ENCODE measurements around the gene VASH1.
"Not testable (repeated sequence)": the region's sequence is repeated elsewhere in the genome, so short reads cannot be mapped to it uniquely, and the experiment has no call there.

Gene VASH1

DNA sequence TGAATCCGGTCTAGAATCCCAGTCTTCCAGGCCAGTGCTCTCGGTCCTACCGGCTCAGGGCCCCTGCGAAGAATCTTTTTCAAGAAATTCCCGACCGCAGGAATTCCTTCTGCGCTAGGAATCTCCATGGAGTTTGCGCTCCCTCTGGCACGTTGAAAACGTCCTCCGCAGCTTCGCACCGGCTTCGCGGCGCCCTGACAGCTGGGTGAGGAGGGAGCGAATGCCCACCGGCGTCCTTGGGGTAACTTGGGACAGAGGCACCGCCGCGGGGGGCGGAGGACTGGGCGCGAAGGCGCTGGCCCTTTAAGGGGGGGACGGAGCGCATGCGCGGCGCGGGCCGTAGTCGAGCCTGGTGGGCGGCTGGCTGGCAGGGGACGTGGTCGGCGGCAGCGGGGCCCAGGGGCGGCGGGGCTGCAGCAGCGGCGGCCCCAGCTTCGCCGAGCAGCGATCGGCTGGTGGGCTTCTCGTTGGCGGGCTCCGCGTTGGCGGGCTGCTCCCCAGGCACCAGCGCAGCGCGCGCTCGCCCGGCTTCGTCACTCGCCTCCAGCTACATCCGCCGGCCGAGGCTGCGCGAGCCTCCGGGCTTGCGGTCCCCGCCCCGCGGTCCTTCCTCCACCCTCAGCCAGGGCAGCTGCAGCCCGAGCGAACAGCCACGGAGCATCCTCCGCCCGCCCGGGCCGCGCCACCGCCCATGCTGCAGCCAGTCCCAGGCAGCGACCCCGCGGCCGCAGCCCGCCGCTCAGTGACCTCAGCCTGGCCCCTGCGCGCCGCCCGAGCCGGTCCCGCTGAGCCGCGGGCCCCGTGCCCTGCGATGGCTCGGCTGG lies at the start of gene VASH1:
TSS of gene VASH1 (plus strand) at position 333 of the 824 bp plus-strand sequence. CDS start 1,354 bp downstream, outside the sequence.
- DNase-seq (ENCODE audit: low read depth in 2 of 2), result peak; percentile 21 to 53

DNA sequence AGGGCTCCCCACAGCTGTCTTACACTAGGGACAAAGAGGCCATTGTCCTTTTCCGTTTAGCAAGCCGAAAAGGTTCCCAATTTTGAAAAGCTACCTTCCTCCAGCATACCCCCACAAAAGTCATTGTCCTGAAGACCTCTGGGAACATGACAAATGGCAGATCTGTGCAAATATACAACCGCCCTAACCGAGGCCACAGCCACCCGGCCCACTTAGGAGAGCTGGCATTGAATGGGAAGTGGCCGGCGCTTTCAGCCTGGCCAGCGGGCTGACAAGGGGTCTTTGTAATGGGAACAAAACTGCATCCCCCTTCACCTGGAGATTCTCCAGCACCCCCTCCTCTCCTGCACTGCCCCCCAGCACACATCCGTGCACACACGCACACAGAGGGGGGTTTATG lies 48.1 kb upstream of the VASH1 start:
- DNase-seq (ENCODE audit: low read depth in 2 of 2), result no peak

DNA sequence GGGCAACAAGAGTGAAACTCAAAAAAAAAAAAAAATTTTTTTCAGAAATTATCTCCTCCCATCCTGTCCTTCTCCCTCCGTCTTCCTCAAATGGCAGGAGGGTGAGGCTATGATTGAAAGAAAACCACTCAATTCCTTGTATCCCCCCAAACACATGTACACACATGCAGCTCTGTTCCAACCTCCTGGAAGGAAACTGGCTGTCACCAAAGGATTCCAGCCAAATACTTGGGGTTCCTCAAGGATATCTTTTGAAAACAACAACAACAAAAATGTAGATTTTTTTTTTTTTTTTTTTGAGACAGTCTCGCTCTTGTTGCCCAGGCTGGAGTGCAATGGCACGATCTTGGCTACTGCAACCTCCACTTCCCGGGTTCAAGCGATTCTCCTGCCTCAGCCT lies 46.8 kb upstream of the VASH1 start:
- no peak for DNase-seq (ENCODE audit: low read depth in 2 of 2)

DNA sequence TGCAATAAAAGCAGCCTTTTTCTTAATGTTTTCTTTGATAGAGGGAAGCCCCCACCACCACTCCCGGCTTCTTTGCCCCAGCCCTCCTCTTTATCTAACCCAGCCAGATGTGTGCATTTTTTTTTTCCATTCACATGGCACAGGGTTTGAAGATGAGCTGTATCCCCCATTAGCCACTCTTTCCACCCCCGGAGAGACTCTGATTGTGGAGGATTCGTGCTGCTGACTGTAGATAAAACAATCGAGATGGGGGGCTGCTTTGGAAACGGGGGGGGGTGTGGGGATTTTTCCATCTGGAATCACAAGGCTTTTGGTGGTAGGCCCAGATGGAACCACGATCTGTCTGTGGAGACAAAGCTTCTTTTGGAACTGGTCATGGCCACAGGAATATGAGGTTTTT lies 46.2 kb upstream of the VASH1 start:
- no peak for DNase-seq (ENCODE audit: low read depth in 2 of 2)

DNA sequence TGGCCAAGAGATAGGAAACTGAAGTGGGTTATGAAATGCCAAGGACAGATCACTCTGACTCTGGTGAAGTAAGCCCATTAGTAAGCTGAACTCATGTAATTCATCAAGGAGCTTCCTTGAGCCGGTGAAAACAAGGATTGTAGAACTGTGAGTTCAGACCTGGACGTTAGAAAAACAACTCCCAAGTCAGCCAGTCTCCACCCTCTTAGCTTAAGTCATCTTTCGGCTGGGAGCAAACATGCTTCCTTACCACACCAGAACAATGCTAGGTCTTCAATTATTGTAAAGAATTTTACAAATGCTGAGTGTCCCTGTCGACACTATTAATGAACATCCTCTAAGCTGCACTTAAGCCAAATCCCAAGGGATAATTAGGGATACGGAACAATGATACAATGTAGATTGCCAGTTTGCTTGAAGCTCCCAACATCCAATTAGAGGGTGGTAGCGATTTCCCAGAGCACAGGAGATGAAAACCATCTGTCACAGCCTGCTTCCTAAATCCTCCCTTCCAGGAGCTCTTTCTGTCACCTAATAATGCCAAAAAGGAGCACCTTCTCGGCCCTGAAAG lies 45.7 kb upstream of the VASH1 start:
- no peak for DNase-seq (ENCODE audit: low read depth in 2 of 2)

DNA sequence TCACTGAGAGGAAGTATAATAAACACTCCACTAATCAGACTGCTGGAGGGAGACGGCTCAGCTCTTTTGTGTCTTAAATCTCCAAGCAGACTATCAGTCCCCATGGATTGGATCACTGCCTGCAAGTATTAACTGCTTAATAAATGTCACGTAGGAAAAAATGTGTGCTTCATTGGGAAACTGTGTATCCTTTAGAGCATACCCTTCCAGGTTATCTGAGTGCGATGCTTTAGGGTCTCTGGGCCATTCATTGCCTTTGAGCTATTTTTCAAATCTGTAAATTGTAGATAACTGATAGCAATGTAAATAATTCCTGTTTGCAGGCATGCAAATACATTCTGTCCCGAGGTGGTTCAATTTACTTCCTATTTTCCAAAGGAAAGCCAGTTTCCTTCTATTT lies 45.0 kb upstream of the VASH1 start:
- no peak for DNase-seq (ENCODE audit: low read depth in 2 of 2)

- DNase-seq (ENCODE audit: low read depth in 2 of 2), result no peak
These were observed 43.6 kb upstream of the VASH1 start for GRCh38 chr14:76717508-76718290.

GRCh38 chr14:76718306-76719040 lies 42.8 kb upstream of the VASH1 start:
- no peak for DNase-seq (ENCODE audit: low read depth in 2 of 2)

DNA sequence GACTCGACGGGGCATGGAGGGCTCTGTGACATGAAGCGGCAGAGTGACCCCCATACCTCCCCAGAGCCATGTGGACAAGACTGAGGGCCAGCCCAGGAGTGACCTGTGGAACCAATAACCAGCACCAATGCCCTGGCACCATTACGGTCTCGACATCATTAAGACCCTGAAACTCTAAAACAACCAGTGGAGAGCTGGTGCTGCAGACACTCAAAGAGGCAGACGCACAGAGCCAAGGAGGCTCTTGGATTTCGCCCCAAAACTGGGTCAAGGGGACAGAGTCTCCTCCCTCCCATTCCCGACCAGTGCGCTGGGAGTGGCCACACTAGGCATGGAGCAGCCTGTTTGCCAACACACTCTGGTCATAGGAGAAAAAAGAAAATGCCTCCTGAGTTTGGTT lies 41.6 kb upstream of the VASH1 start:
- DNase-seq (ENCODE audit: low read depth in 2 of 2), result no peak

GRCh38 chr14:76720382-76720813 lies 40.9 kb upstream of the VASH1 start:
- DNase-seq (ENCODE audit: low read depth in 2 of 2), result no peak

DNA sequence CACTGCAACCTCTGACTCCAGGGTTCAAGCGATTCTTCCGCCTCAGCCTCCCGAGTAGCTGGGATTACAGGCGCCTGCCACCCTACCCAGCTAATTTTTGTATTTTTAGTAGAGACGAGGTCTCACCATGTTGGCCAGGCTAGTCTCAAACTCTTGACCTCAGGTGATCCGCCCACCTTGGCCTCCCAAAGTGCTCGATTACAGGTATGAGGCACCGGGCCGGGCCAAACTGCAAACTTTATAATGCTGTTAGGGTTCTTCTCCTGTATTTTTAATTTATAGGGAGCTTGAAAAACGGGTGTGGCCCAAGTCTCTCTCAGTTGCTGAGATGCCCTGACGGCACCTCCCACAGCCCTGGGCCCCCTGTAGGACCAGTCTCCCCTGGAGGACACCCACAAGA lies 39.8 kb upstream of the VASH1 start:
- DNase-seq (ENCODE audit: low read depth in 2 of 2), result not testable (repeated sequence)

- DNase-seq (ENCODE audit: low read depth in 2 of 2), result no peak
These were observed 36.4 kb upstream of the VASH1 start for GRCh38 chr14:76724651-76725550.

- DNase-seq (ENCODE audit: low read depth in 2 of 2), result no peak
These were observed 34.7 kb upstream of the VASH1 start for GRCh38 chr14:76726551-76726970.

DNA sequence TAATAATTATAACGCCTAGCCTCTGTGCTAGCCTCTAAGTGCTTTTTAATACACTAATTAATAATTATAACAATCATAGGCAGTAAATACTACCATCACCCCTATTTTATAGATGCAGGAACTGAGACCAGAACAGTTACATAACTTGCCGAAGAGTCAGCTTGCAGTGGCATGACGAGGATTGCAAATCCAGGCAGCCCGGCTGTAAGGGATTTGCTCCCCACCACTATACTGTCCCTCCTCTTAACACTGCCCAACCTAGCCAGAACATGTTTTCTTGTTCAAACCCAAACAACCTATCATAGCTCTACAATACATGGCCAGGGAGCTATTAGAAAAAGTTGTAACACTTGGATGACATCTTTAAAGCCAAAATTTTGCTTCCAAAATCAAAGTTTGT lies 33.9 kb upstream of the VASH1 start:
- DNase-seq (ENCODE audit: low read depth in 2 of 2), result no peak

DNA sequence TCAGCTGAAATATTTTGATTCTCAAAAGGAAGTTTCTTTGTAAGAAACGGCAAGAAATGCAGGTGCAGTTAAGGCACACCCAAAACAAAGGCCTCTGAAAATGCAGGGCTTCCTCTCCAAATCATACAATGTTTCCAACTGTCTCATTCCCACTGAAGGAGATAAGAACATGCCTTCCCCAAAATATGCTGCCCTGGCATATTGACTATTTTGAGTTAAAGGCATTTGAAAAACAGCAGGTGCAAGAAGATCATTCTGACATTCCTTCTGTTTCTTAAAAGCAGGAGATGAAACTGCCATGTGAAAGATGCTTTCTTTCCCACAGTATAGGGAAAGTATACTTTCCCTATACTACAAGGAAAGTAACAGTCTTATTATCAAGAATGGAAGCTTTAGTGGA lies 33.4 kb upstream of the VASH1 start:
- no peak for DNase-seq (ENCODE audit: low read depth in 2 of 2)

- DNase-seq (ENCODE audit: low read depth in 2 of 2), result no peak
These were observed 32.0 kb upstream of the VASH1 start for GRCh38 chr14:76729258-76729657.

- DNase-seq (ENCODE audit: low read depth in 2 of 2), result no peak
These were observed 31.2 kb upstream of the VASH1 start for GRCh38 chr14:76729953-76730505.

- DNase-seq (ENCODE audit: low read depth in 2 of 2), result not testable (repeated sequence)
These were observed 26.8 kb upstream of the VASH1 start for GRCh38 chr14:76734501-76734900.

GRCh38 chr14:76736514-76736913 lies 24.8 kb upstream of the VASH1 start:
- DNase-seq (ENCODE audit: low read depth in 2 of 2), result no peak

DNA sequence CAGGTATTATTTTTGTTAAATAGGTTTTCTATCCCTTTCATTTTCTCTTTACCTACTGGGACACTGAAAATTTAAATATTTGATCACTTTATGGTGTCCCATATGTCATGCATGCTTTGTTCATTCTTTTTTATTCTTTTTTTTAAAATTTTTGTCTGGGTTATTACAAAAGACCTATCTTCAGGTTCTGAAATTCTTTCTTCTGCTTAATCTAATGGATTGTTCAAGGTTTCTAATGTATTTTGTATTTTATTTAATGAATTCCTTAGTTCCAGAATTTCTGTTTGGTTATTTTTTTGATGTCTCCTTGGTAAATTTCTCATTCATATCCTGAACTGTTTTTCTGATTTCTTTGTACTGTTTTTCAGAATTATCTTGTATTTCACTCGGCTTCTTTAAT lies 20.2 kb upstream of the VASH1 start:
- no peak for DNase-seq (ENCODE audit: low read depth in 2 of 2)

- no peak for DNase-seq (ENCODE audit: low read depth in 2 of 2)
These were observed 19.1 kb upstream of the VASH1 start for GRCh38 chr14:76742185-76742584.
